IPS-18a (cell line): ENCODE measurements around the gene SNAPC1.
"Not testable (repeated sequence)": the region's sequence is repeated elsewhere in the genome, so short reads cannot be mapped to it uniquely, and the experiment has no call there.

Source experiments
- H3K27ac ChIP-seq: one replicate; pipeline ENCODE4 v1.5.1; 2013; ENCODE audit warnings: low read length
- H3K27me3 ChIP-seq: one replicate; pipeline ENCODE4 v1.6.1; 2013; ENCODE audit warnings: mild to moderate bottlenecking, low read length; ENCODE audit not compliant: control insufficient read depth, insufficient read depth
- H3K36me3 ChIP-seq: one replicate; pipeline ENCODE4 v1.6.1; 2013; ENCODE audit warnings: low read depth, low read length; ENCODE audit not compliant: control insufficient read depth
- H3K4me1 ChIP-seq: one replicate; pipeline ENCODE4 v1.6.1; 2013; ENCODE audit warnings: low read depth, low read length; ENCODE audit not compliant: control insufficient read depth
- H3K4me3 ChIP-seq: one replicate; pipeline ENCODE4 v1.5.1; 2013; ENCODE audit warnings: low read length
- H3K9ac ChIP-seq: one replicate; pipeline ENCODE4 v1.6.1; 2013; ENCODE audit warnings: mild to moderate bottlenecking, low read length, moderate library complexity
- H3K9me3 ChIP-seq: one replicate; pipeline ENCODE4 v1.6.1; 2013; ENCODE audit warnings: low read depth, low read length; ENCODE audit not compliant: control insufficient read depth

Gene SNAPC1

DNA sequence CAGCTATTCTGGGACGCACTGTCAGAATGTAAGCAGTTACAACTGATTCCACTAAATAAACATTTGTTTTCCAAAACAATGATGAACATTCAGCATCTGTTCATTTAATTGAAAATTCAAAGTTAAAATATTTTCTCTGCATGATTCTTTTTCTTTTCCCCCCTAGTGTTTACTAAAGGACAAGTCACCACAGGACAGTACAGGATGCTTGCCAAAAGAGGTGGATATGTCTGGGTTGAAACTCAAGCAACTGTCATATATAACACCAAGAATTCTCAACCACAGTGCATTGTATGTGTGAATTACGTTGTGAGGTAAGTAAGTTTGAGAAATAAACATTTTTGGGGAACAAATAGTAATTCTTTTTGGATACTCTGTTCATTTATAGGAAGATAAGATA, 28.2 kb upstream of the SNAPC1 start:
- H3K9me3 ChIP-seq: no peaks in the 10 kb centered on the region
- H3K36me3 ChIP-seq: peaks cover 100% of the 10 kb centered on the region
- no peak overlapping the region for H3K4me3 ChIP-seq
- H3K27ac ChIP-seq: no peak overlapping the region
- H3K27me3 ChIP-seq: no peaks in the 10 kb centered on the region
- H3K4me1 ChIP-seq: no peaks in the 10 kb centered on the region
- H3K9ac ChIP-seq: no peak overlapping the region

DNA sequence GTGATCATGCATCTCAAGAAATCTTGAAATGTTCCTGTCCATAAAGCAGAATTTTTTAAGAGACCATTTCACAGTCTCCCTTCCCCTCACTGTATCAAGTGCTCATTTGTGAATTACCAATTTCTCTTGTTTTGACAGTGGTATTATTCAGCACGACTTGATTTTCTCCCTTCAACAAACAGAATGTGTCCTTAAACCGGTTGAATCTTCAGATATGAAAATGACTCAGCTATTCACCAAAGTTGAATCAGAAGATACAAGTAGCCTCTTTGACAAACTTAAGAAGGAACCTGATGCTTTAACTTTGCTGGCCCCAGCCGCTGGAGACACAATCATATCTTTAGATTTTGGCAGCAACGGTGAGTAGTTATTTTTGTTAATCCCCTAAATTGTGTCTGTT, 25.5 kb upstream of the SNAPC1 start:
- no peak overlapping the region for H3K27ac ChIP-seq
- no peaks in the 10 kb centered on the region for H3K9me3 ChIP-seq
- H3K27me3 ChIP-seq: no peaks in the 10 kb centered on the region
- no peak overlapping the region for H3K9ac ChIP-seq
- no peaks in the 10 kb centered on the region for H3K4me1 ChIP-seq
- peaks cover 94% of the 10 kb centered on the region for H3K36me3 ChIP-seq
- H3K4me3 ChIP-seq: no peak overlapping the region

- no peaks in the 10 kb centered on the region for H3K27me3 ChIP-seq
- H3K27ac ChIP-seq: no peak overlapping the region
- H3K9me3 ChIP-seq: no peaks in the 10 kb centered on the region
- H3K4me3 ChIP-seq: no peak overlapping the region
- no peak overlapping the region for H3K9ac ChIP-seq
- H3K36me3 ChIP-seq: peaks cover 93% of the 10 kb centered on the region
- H3K4me1 ChIP-seq: no peaks in the 10 kb centered on the region
These were observed 24.3 kb upstream of the SNAPC1 start for GRCh38 chr14:61737915-61738314.

GRCh38 chr14:61739133-61739532, 23.1 kb upstream of the SNAPC1 start:
- H3K9ac ChIP-seq: no peak overlapping the region
- peaks cover 93% of the 10 kb centered on the region for H3K36me3 ChIP-seq
- H3K27me3 ChIP-seq: no peaks in the 10 kb centered on the region
- H3K4me3 ChIP-seq: no peak overlapping the region
- H3K9me3 ChIP-seq: no peaks in the 10 kb centered on the region
- no peak overlapping the region for H3K27ac ChIP-seq
- no peaks in the 10 kb centered on the region for H3K4me1 ChIP-seq

DNA sequence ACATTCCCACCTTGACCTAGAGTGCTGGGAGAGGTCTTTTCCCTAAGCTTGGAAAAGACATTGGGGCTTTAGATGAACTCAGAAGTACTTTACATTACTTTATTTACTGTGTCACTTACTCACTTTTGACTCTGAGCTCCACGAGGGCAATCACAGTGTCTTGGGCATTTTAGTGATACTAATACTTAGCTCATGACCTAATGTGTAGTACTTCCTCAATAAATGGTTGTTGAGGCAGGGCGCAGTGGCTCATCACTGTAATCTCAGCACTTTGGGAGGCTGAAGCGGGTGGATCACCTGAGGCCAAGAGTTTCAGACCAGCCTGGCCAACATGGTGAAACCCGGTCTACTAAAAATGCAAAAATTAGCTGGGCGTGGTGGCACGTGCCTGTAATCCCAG, 19.8 kb upstream of the SNAPC1 start:
- H3K9ac ChIP-seq: no peak overlapping the region
- H3K4me1 ChIP-seq: no peaks in the 10 kb centered on the region
- H3K27me3 ChIP-seq: no peaks in the 10 kb centered on the region
- no peak overlapping the region for H3K4me3 ChIP-seq
- H3K36me3 ChIP-seq: peaks cover 89% of the 10 kb centered on the region
- H3K9me3 ChIP-seq: no peaks in the 10 kb centered on the region
- H3K27ac ChIP-seq: no peak overlapping the region

DNA sequence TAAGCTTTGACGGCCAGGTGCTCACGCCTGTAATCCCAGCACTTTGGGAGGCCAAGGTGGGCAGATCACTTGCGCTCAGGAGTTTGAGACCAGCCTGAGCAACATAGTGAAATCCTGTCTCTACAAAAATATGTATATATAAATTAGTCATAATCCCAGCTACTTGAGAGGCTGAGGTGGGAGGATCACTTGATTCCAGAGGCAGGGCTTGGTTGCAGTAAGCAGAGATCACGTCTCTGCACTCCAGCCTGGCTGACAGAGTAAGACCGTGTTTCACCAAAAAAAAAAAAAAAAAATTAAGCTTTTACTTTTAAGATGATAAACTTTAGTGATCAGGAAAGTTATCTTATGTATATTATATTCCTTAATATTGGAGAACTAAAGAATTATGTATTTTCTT, 18.0 kb upstream of the SNAPC1 start:
- Histone ChIP-seq H3K4me3 (no peak overlapping the region), H3K36me3 (peaks cover 87% of the 10 kb centered on the region), H3K4me1 (no peaks in the 10 kb centered on the region), H3K27ac (no peak overlapping the region), H3K9ac (no peak overlapping the region), H3K9me3 (no peaks in the 10 kb centered on the region), H3K27me3 (no peaks in the 10 kb centered on the region)

- not testable (repeated sequence) for H3K27ac ChIP-seq, H3K9me3 ChIP-seq, H3K4me1 ChIP-seq, H3K27me3 ChIP-seq, H3K4me3 ChIP-seq, H3K9ac ChIP-seq
- peaks cover 72% of the 10 kb centered on the region for H3K36me3 ChIP-seq
These were observed 15.9 kb upstream of the SNAPC1 start for GRCh38 chr14:61746346-61746745.

GRCh38 chr14:61746881-61747280, 15.3 kb upstream of the SNAPC1 start:
- Histone ChIP-seq H3K9me3 (no peaks in the 10 kb centered on the region), H3K27ac (no peak overlapping the region), H3K36me3 (peaks cover 70% of the 10 kb centered on the region), H3K4me1 (no peaks in the 10 kb centered on the region), H3K4me3 (no peak overlapping the region), H3K9ac (no peak overlapping the region), H3K27me3 (no peaks in the 10 kb centered on the region)

- Histone ChIP-seq H3K9ac (no peak overlapping the region), H3K27ac (no peak overlapping the region), H3K4me1 (no peaks in the 10 kb centered on the region), H3K9me3 (no peaks in the 10 kb centered on the region), H3K36me3 (peaks cover 65% of the 10 kb centered on the region), H3K27me3 (no peaks in the 10 kb centered on the region), H3K4me3 (no peak overlapping the region)
These were observed 14.9 kb upstream of the SNAPC1 start for GRCh38 chr14:61747342-61747741.

DNA sequence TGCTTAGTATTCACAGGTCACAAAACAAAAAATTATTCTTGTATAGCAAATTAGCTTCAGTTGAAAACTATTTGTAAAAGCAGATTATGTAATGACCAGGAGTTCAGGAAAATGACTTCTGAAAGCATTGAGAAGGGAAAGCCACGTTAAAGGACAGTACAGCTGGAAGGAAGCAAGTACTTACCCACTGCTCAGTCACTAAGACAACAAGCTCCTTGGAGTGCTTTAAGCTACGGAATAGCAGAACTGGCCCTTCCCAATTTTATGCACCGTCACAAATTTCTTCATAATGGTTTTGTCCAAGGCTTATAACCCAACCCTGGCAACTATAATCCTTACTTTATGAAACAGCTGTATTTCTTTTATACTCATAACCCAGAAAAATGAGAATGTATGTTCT, 13.0 kb upstream of the SNAPC1 start:
- H3K36me3 ChIP-seq: peaks cover 46% of the 10 kb centered on the region
- no peak overlapping the region for H3K27ac ChIP-seq
- no peak overlapping the region for H3K9ac ChIP-seq
- no peaks in the 10 kb centered on the region for H3K9me3 ChIP-seq
- H3K27me3 ChIP-seq: no peaks in the 10 kb centered on the region
- H3K4me3 ChIP-seq: no peak overlapping the region
- H3K4me1 ChIP-seq: no peaks in the 10 kb centered on the region

- H3K4me1 ChIP-seq: peaks cover 5% of the 10 kb centered on the region
These were observed 12.4 kb upstream of the SNAPC1 start for GRCh38 chr14:61749867-61750266.

DNA sequence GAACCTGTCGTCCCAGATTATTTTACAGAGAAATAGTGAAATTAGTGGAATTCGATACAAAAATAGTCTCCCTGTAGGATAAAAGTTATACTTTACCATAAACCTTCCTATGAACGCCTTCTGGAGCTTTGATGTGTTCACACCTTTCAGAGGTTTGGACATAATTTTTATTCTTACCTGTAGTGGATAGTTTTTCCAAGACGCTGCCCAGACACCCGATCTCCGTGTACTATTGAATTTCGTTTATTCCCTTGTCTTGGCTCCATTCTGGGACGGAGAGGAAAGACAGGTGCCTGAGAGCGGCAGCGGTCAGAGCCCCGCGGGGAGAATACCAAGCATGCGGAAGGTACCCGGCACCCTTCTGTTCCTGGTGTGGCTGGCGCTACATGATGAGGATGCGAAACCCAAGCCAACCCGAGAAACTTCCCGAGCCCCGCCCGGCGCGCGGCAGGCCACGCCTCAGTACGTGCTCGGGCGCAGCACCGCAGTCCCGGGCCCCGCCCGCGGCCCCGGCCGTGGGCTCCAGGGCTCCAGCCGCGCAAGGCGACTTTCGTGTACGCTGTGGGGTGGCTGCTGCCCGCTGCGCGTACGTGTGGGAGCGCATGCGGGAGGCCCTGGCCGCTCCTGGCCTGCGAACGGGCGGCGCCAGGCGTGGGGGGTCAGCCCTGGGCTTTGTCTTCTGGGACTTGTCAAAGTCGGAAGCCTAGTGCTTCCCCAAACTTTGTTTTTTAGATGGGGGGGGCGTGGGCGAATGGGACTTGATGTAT, 11.3 kb upstream of the SNAPC1 start:
- Histone ChIP-seq H3K36me3 (peaks cover 32% of the 10 kb centered on the region), H3K27me3 (no peaks in the 10 kb centered on the region), H3K4me3 (no peak overlapping the region), H3K27ac (no peak overlapping the region), H3K9me3 (no peaks in the 10 kb centered on the region), H3K9ac (no peak overlapping the region), H3K4me1 (peaks cover 5% of the 10 kb centered on the region)

More at GRCh38 chr14:61749867-61750266, 12.4 kb upstream of the SNAPC1 start:
- Histone ChIP-seq H3K27ac (no peak overlapping the region), H3K36me3 (peaks cover 41% of the 10 kb centered on the region), H3K27me3 (no peaks in the 10 kb centered on the region), H3K9me3 (no peaks in the 10 kb centered on the region), H3K9ac (no peak overlapping the region), H3K4me3 (no peak overlapping the region)
